ENCODE data around the gene JKAMP.

DNA sequence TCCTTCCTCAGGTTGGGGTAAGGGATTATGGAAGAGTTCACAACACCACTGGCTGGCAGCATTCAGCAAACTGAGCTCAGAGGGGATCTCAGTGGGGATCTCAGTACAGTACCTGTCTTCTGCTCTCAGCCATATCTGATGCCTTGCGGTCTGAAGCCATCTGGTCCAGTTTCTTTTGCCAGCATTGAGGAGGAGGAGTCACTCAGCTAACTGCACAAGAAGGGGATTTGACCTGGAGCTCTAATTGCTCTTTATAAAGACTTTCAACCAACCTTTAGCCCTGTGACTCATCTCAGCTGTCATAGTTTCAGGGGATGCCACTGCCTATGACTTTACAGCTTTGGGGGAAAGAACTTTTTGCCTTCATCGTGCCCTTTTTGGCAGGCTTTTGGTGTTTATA is 44.9 kb downstream of the JKAMP start:
- no peak for TF ChIP-seq PHF8 (conservative IDR thresholded peaks at IDR 0.05; ENCODE audit: low read depth, low read length)
- no peak for TF ChIP-seq POLR2A (IDR thresholded peaks at IDR 0.05; ENCODE audit: control extremely low read depth in 1 of 2, low read depth in 2 of 2, low read length in 2 of 2)
- TF ChIP-seq, protein P1, sequence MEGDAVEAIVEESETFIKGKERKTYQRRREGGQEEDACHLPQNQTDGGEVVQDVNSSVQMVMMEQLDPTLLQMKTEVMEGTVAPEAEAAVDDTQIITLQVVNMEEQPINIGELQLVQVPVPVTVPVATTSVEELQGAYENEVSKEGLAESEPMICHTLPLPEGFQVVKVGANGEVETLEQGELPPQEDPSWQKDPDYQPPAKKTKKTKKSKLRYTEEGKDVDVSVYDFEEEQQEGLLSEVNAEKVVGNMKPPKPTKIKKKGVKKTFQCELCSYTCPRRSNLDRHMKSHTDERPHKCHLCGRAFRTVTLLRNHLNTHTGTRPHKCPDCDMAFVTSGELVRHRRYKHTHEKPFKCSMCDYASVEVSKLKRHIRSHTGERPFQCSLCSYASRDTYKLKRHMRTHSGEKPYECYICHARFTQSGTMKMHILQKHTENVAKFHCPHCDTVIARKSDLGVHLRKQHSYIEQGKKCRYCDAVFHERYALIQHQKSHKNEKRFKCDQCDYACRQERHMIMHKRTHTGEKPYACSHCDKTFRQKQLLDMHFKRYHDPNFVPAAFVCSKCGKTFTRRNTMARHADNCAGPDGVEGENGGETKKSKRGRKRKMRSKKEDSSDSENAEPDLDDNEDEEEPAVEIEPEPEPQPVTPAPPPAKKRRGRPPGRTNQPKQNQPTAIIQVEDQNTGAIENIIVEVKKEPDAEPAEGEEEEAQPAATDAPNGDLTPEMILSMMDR (IDR thresholded peaks at IDR 0.05; ENCODE audit: control extremely low read depth in 1 of 3, insufficient read depth in 1 of 3, low read depth in 1 of 3, low read length in 3 of 3) = no peak
- TF ChIP-seq ATF3 (IDR thresholded peaks at IDR 0.05; ENCODE audit: insufficient read depth, low read depth, low read length) = no peak

Data from H1 (cell line).